Activated CD4-positive, CD25-positive, alpha-beta regulatory T cell treated with anti-CD3 and anti-CD28 coated beads, Interleukin-2, amount 50 U/mL, for 72 hours (primary cell): ENCODE results near the gene RNPEPL1.
A peak's percentile ranks its signal among the peaks of the same experiment; 100 is the strongest.

Source experiments
- DNase-seq: peaks from one replicate; pipeline ENCODE4 v3.0.0; 2021

RNPEPL1 gene

GRCh38 chr2:240628507-240628807, 60.2 kb downstream of the RNPEPL1 start:
- DNase-seq = no peak

GRCh38 chr2:240628808-240629618, 60.7 kb downstream of the RNPEPL1 start:
- DNase-seq = peak; percentile 20

- DNase-seq = no peak
Measured at GRCh38 chr2:240629619-240629967, 61.3 kb downstream of the RNPEPL1 start.

- peak; percentile 27 for DNase-seq
Measured at GRCh38 chr2:240629968-240630770, 61.9 kb downstream of the RNPEPL1 start.
